ENCODE data around the gene WDR27.

The WDR27 gene

GRCh38 chr6:169701954-169702839 lies at the start of gene WDR27, which contains the start of gene C6orf120:
Gene WDR27 (minus strand): TSS chr6:169702029. CDS start chr6:169689005, 13,024 bp downstream.
Gene C6orf120 (plus strand): TSS chr6:169702126. CDS start chr6:169702460, 334 bp downstream.
- in situ Hi-C loops (cut with MboI; ENCODE audit: low pct_unique_long_range_greater_than_20kb, low sequenced_read_pairs), result no loop called here
- peak; percentile 95 for DNase-seq

- DNase-seq, result no peak
- in situ Hi-C loops (cut with MboI; ENCODE audit: low pct_unique_long_range_greater_than_20kb, low sequenced_read_pairs), result no loop called here
Observed at GRCh38 chr6:169746556-169746955, 44.7 kb upstream of the WDR27 start.

- DNase-seq, result no peak
- in situ Hi-C loops (cut with MboI; ENCODE audit: low pct_unique_long_range_greater_than_20kb, low sequenced_read_pairs), result no loop called here
Observed at GRCh38 chr6:169745405-169745804, 43.6 kb upstream of the WDR27 start.

- in situ Hi-C loops (cut with MboI; ENCODE audit: low pct_unique_long_range_greater_than_20kb, low sequenced_read_pairs), result no loop called here
- no peak for DNase-seq
Observed at GRCh38 chr6:169741344-169741743, 39.5 kb upstream of the WDR27 start.

GRCh38 chr6:169738976-169739529 lies 37.2 kb upstream of the WDR27 start:
- DNase-seq, result no peak
- in situ Hi-C loops (cut with MboI; ENCODE audit: low pct_unique_long_range_greater_than_20kb, low sequenced_read_pairs), result no loop called here

GRCh38 chr6:169738204-169738975 lies 36.6 kb upstream of the WDR27 start:
- in situ Hi-C loops (cut with MboI; ENCODE audit: low pct_unique_long_range_greater_than_20kb, low sequenced_read_pairs), result no loop called here
- no peak for DNase-seq

GRCh38 chr6:169729961-169730360 lies 28.1 kb upstream of the WDR27 start:
- DNase-seq, result no peak
- in situ Hi-C loops (cut with MboI; ENCODE audit: low pct_unique_long_range_greater_than_20kb, low sequenced_read_pairs), result no loop called here

GRCh38 chr6:169726963-169727362 lies 25.1 kb upstream of the WDR27 start:
- no peak for DNase-seq
- in situ Hi-C loops (cut with MboI; ENCODE audit: low pct_unique_long_range_greater_than_20kb, low sequenced_read_pairs), result no loop called here

- DNase-seq, result no peak
- in situ Hi-C loops (cut with MboI; ENCODE audit: low pct_unique_long_range_greater_than_20kb, low sequenced_read_pairs), result no loop called here
Observed at GRCh38 chr6:169726049-169726400, 24.2 kb upstream of the WDR27 start.

GRCh38 chr6:169725125-169726048 lies 23.6 kb upstream of the WDR27 start:
- DNase-seq, result no peak
- in situ Hi-C loops (cut with MboI; ENCODE audit: low pct_unique_long_range_greater_than_20kb, low sequenced_read_pairs), result no loop called here

- in situ Hi-C loops (cut with MboI; ENCODE audit: low pct_unique_long_range_greater_than_20kb, low sequenced_read_pairs), result no loop called here
- DNase-seq, result peak; percentile 61
Observed at GRCh38 chr6:169724494-169725124, 22.8 kb upstream of the WDR27 start, which contains the start of gene PHF10. Gene PHF10 (minus strand): TSS chr6:169724500. CDS start chr6:169723931, 569 bp downstream.

- DNase-seq, result no peak
- in situ Hi-C loops (cut with MboI; ENCODE audit: low pct_unique_long_range_greater_than_20kb, low sequenced_read_pairs), result no loop called here
Observed at GRCh38 chr6:169723991-169724493, 22.2 kb upstream of the WDR27 start.

- peak; percentile 67 for DNase-seq
- in situ Hi-C loops (cut with MboI; ENCODE audit: low pct_unique_long_range_greater_than_20kb, low sequenced_read_pairs), result no loop called here
Observed at GRCh38 chr6:169723200-169723909, 21.5 kb upstream of the WDR27 start.

GRCh38 chr6:169722362-169723199 lies 20.8 kb upstream of the WDR27 start:
- DNase-seq, result peak; percentile 70
- in situ Hi-C loops (cut with MboI; ENCODE audit: low pct_unique_long_range_greater_than_20kb, low sequenced_read_pairs), result no loop called here

- in situ Hi-C loops (cut with MboI; ENCODE audit: low pct_unique_long_range_greater_than_20kb, low sequenced_read_pairs), result no loop called here
- DNase-seq, result no peak
Observed at GRCh38 chr6:169720207-169720855, 18.5 kb upstream of the WDR27 start.

GRCh38 chr6:169719117-169719516 lies 17.3 kb upstream of the WDR27 start:
- in situ Hi-C loops (cut with MboI; ENCODE audit: low pct_unique_long_range_greater_than_20kb, low sequenced_read_pairs), result no loop called here
- DNase-seq, result no peak
